Body of pancreas (tissue), 4 donors: ENCODE measurements around the gene ADAMTSL5.

Experiments
- CTCF ChIP-seq, 7 experiments: fragments of 450-650 bp in 4 of 7; fragments of 200-600 bp in 3 of 7; sonication (generic) in 3 of 7; IDR thresholded peaks; one replicate each; pipeline ENCODE4 v1.5.1; 2016 to 2019; ENCODE audit warnings: antibody characterized with exemption in 7 of 7
- POLR2A ChIP-seq, 3 donors: fragments of 450-650 bp; IDR thresholded peaks; one replicate each; pipeline ENCODE4 v1.6.1; 2016; ENCODE audit warnings: antibody characterized with exemption in 3 of 3, mild to moderate bottlenecking in 2 of 3

DNA sequence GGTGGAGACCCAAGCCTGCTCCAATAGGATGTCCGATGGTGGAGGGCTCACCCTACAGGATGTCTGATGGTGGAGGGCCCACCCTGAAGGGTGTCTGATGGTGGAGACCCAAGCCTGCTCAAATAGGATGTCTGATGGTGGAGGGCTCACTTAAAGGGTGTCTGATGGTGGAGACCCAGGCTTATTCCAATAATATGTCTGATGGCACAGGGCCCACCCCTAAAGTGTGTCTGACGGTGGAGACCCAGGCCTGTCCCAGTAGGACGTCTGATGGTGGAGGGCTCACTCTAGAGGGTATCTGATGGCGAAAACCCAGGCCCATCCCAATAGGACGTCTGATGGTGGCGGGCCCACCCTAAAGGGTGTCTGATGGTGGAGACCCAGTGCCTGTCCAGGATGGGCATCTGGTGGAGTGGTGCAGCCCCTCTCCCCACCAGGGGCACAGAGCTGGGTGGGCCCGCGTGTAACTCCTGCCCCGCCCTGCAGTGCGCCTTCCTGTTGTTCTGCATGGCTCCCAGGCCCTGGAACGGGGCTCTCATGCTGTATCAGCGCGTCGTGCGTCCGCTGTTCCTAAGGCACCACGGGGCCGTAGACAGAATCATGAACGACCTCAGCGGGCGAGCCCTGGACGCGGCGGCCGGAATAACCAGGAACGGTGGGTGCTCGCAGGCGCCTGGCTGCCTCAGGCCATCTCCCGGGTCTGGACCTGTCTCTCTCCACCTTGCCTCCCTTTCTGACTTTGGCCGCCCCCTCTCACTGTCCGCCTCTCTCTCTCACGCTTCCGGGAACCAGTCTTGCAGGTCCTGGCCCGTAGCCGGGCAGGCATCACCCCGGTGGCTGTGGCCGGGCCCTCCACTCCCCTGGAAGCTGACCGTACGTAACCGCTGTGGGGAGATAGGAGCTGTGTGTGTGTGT, 16.8 kb downstream of the ADAMTSL5 start:
- no peak for TF ChIP-seq POLR2A (IDR thresholded peaks at IDR 0.05)
- no peak for TF ChIP-seq CTCF (IDR thresholded peaks at IDR 0.05)
